ENCODE data around the gene ESM1. TPM values are rescaled to one million over a fixed set of nuclear protein-coding genes. Genes with fewer than 3 reads are reported as not detected.

ESM1 gene
- total RNA-seq, 1 donor from 2014 or later, result not detected

- Mint-ChIP-seq H3K9me3 (ENCODE audit: unreplicated experiment) (no peaks in the 10 kb centered on the region), H3K27ac (ENCODE audit: unreplicated experiment) (no peak overlapping the region), H3K4me1 (ENCODE audit: low read depth, unreplicated experiment) (no peaks in the 10 kb centered on the region), H3K27me3 (ENCODE audit: unreplicated experiment) (peaks cover 3% of the 10 kb centered on the region), H3K4me3 (ENCODE audit: unreplicated experiment) (no peak overlapping the region), H3K36me3 (ENCODE audit: unreplicated experiment) (no peaks in the 10 kb centered on the region)
- peak; percentile 32 for DNase-seq
- TF ChIP-seq CTCF (IDR thresholded peaks at IDR 0.05; ENCODE audit: partially characterized antibody, unreplicated experiment), result no peak
Measured at GRCh38 chr5:54959673-54960418, 25.5 kb downstream of the ESM1 start.

- no peak for DNase-seq
- no peaks in the 10 kb centered on the region for H3K36me3 Mint-ChIP-seq (ENCODE audit: unreplicated experiment)
- H3K27me3 Mint-ChIP-seq (ENCODE audit: unreplicated experiment), result peaks cover 3% of the 10 kb centered on the region
- H3K9me3 Mint-ChIP-seq (ENCODE audit: unreplicated experiment), result no peaks in the 10 kb centered on the region
- no peak for TF ChIP-seq CTCF (IDR thresholded peaks at IDR 0.05; ENCODE audit: partially characterized antibody, unreplicated experiment)
- no peak overlapping the region for H3K27ac Mint-ChIP-seq (ENCODE audit: unreplicated experiment)
- H3K4me3 Mint-ChIP-seq (ENCODE audit: unreplicated experiment), result no peak overlapping the region
- no peaks in the 10 kb centered on the region for H3K4me1 Mint-ChIP-seq (ENCODE audit: low read depth, unreplicated experiment)
Measured at GRCh38 chr5:54956922-54957321, 28.5 kb downstream of the ESM1 start.

GRCh38 chr5:54947187-54947586, 38.2 kb downstream of the ESM1 start:
- no peaks in the 10 kb centered on the region for H3K4me1 Mint-ChIP-seq (ENCODE audit: low read depth, unreplicated experiment)
- H3K9me3 Mint-ChIP-seq (ENCODE audit: unreplicated experiment), result no peaks in the 10 kb centered on the region
- H3K27me3 Mint-ChIP-seq (ENCODE audit: unreplicated experiment), result no peaks in the 10 kb centered on the region
- H3K36me3 Mint-ChIP-seq (ENCODE audit: unreplicated experiment), result no peaks in the 10 kb centered on the region
- no peak overlapping the region for H3K27ac Mint-ChIP-seq (ENCODE audit: unreplicated experiment)
- no peak for DNase-seq
- no peak for TF ChIP-seq CTCF (IDR thresholded peaks at IDR 0.05; ENCODE audit: partially characterized antibody, unreplicated experiment)
- H3K4me3 Mint-ChIP-seq (ENCODE audit: unreplicated experiment), result no peak overlapping the region

GRCh38 chr5:54946306-54946819, 39.0 kb downstream of the ESM1 start:
- TF ChIP-seq CTCF (IDR thresholded peaks at IDR 0.05; ENCODE audit: partially characterized antibody, unreplicated experiment), result no peak
- no peak overlapping the region for H3K27ac Mint-ChIP-seq (ENCODE audit: unreplicated experiment)
- no peak overlapping the region for H3K4me3 Mint-ChIP-seq (ENCODE audit: unreplicated experiment)
- no peaks in the 10 kb centered on the region for H3K4me1 Mint-ChIP-seq (ENCODE audit: low read depth, unreplicated experiment)
- no peaks in the 10 kb centered on the region for H3K9me3 Mint-ChIP-seq (ENCODE audit: unreplicated experiment)
- no peaks in the 10 kb centered on the region for H3K27me3 Mint-ChIP-seq (ENCODE audit: unreplicated experiment)
- no peak for DNase-seq
- no peaks in the 10 kb centered on the region for H3K36me3 Mint-ChIP-seq (ENCODE audit: unreplicated experiment)

GRCh38 chr5:54944364-54944763, 41.0 kb downstream of the ESM1 start:
- Mint-ChIP-seq H3K27ac (ENCODE audit: unreplicated experiment) (no peak overlapping the region), H3K36me3 (ENCODE audit: unreplicated experiment) (no peaks in the 10 kb centered on the region), H3K27me3 (ENCODE audit: unreplicated experiment) (no peaks in the 10 kb centered on the region), H3K9me3 (ENCODE audit: unreplicated experiment) (no peaks in the 10 kb centered on the region), H3K4me1 (ENCODE audit: low read depth, unreplicated experiment) (no peaks in the 10 kb centered on the region), H3K4me3 (ENCODE audit: unreplicated experiment) (no peak overlapping the region)
- no peak for DNase-seq
- peak; percentile 87 for TF ChIP-seq CTCF (IDR thresholded peaks at IDR 0.05; ENCODE audit: partially characterized antibody, unreplicated experiment)

Measured in glutamatergic neuron (in vitro differentiated cells).